Uterus (tissue), 4 donors: ENCODE results near the gene UBL3. TPM values are rescaled to one million over a fixed set of nuclear protein-coding genes. Genes with fewer than 3 reads are reported as not detected.
A peak's percentile ranks its signal among the peaks of the same experiment; 100 is the strongest.

Experiments
- DNase-seq, 2 donors: peaks; one replicate each; pipeline ENCODE4 v3.0.0-alpha.2; 2019 to 2020
- H3K27ac ChIP-seq, 2 donors: fragments of 200-600 bp; sonication (generic); 1 replicate in 1 of 2; 2 replicates in 1 of 2; pipeline ENCODE4 v1.5.1; 2016 to 2018
- H3K27me3 ChIP-seq, 2 donors: fragments of 200-600 bp; sonication (generic); one replicate each; pipeline ENCODE4 v1.5.1; 2018 to 2019; ENCODE audit warnings: control low read depth in 1 of 2
- H3K36me3 ChIP-seq, 2 donors: fragments of 200-600 bp; sonication (generic); one replicate each; pipeline ENCODE4 v1.5.1; 2019; ENCODE audit warnings: control low read depth in 1 of 2
- H3K4me1 ChIP-seq, 2 donors: fragments of 200-600 bp; sonication (generic); one replicate each; pipeline ENCODE4 v1.5.1; 2018 to 2019; ENCODE audit warnings: control low read depth in 1 of 2
- H3K4me3 ChIP-seq, 2 donors: fragments of 200-600 bp; sonication (generic); 1 replicate in 1 of 2; 2 replicates in 1 of 2; pipeline ENCODE4 v1.5.1; 2018 to 2019; ENCODE audit warnings: mild to moderate bottlenecking in 1 of 2
- H3K9me3 ChIP-seq, 2 donors: fragments of 200-600 bp; sonication (generic); one replicate each; pipeline ENCODE4 v1.5.1; 2019; ENCODE audit warnings: control low read depth in 1 of 2
- POLR2A ChIP-seq, 2 donors: fragments of 450-650 bp; IDR thresholded peaks; one replicate each; pipeline ENCODE4 v1.6.1; 2016; ENCODE audit warnings: antibody characterized with exemption in 2 of 2, mild to moderate bottlenecking in 1 of 2, moderate library complexity in 1 of 2
- intact Hi-C: fragments of 100-400 bp; cut with DNase I; formaldehyde crosslinking; loops from one replicate; pipeline ENCODE4 v1.15.1; 2023; ENCODE audit warnings: low total_unique reads
- total RNA-seq, 4 donors: library from RNA; depleted of rRNA in 3 of 4; stranded (reverse); fragments of >200 nt in 3 of 4; gene quantifications; one replicate each; pipeline versions ENCODE4 v1.1.0 to v1.2.4, GENCODE V29; 2014 to 2023
- TF ChIP-seq, protein P1 (sequence below), 4 experiments: fragments of 200-600 bp in 2 of 4; fragments of 450-650 bp in 2 of 4; sonication (generic) in 2 of 4; IDR thresholded peaks; one replicate each; pipeline ENCODE4 v1.5.1; 2016 to 2019; ENCODE audit warnings: antibody characterized with exemption in 4 of 4, mild to moderate bottlenecking in 2 of 4, moderate library complexity in 1 of 4
- donor health status: DM: yes; HTN: yes; CAD: no.

The UBL3 gene
- total RNA-seq, 4 donors from 2014 or later, result 30.2 to 59.7 (median 56.8) TPM

DNA sequence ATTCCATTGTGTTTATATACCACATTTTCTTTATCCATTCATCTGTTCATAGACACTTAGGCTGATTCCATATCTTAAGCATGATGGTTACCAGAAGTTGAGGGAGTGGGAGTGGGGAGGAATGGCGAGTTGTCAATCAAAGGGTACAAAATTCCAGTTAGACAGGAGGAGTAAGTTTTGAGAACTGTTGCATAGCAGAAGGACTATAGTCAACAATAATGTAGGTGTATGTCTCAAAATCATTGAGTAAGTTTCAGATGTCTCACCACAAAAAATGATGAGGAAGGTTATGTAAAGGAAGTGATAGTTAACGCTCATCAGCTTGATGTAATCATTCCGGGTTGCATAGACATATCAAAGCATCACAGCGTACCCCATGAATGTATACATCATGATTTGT lies 4.6 kb upstream of the UBL3 start:
- Histone ChIP-seq H3K27ac (no peak overlapping the region), H3K27me3 (no peaks in the 10 kb centered on the region), H3K4me3 (no peak overlapping the region), H3K36me3 (no peaks in the 10 kb centered on the region), H3K9me3 (no peaks in the 10 kb centered on the region), H3K4me1 (no peaks in the 10 kb centered on the region)
- DNase-seq, result no peak
- intact Hi-C loops, result no loop called here
- TF ChIP-seq POLR2A (IDR thresholded peaks at IDR 0.05), result no peak
- TF ChIP-seq, protein P1, sequence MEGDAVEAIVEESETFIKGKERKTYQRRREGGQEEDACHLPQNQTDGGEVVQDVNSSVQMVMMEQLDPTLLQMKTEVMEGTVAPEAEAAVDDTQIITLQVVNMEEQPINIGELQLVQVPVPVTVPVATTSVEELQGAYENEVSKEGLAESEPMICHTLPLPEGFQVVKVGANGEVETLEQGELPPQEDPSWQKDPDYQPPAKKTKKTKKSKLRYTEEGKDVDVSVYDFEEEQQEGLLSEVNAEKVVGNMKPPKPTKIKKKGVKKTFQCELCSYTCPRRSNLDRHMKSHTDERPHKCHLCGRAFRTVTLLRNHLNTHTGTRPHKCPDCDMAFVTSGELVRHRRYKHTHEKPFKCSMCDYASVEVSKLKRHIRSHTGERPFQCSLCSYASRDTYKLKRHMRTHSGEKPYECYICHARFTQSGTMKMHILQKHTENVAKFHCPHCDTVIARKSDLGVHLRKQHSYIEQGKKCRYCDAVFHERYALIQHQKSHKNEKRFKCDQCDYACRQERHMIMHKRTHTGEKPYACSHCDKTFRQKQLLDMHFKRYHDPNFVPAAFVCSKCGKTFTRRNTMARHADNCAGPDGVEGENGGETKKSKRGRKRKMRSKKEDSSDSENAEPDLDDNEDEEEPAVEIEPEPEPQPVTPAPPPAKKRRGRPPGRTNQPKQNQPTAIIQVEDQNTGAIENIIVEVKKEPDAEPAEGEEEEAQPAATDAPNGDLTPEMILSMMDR (IDR thresholded peaks at IDR 0.05), result no peak

DNA sequence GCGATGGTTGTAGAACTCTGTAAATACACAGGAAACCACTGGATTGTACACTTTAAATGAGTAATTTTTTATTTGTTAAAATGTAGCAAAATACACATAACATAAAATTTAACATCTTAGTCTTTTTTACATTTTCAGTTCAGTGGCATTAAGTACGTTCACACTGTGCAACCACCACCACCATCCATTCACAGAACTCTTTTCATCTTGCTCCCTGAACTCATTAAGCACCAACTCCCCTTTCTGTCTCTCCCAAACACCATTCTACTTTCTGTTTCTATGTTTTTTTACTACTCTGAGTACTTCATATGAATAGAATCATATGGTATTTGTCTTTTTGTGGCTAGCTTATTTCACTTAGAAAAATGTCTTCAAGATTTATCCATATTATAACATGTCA lies 2.7 kb upstream of the UBL3 start:
- H3K4me1 ChIP-seq, result no peaks in the 10 kb centered on the region
- TF ChIP-seq POLR2A (IDR thresholded peaks at IDR 0.05), result no peak
- TF ChIP-seq, protein P1 (IDR thresholded peaks at IDR 0.05), result no peak
- no peak for DNase-seq
- H3K9me3 ChIP-seq, result no peaks in the 10 kb centered on the region
- H3K36me3 ChIP-seq, result no peaks in the 10 kb centered on the region
- no peak overlapping the region for H3K4me3 ChIP-seq
- H3K27me3 ChIP-seq, result no peaks in the 10 kb centered on the region
- intact Hi-C loops, result no loop called here
- H3K27ac ChIP-seq, result peak overlapping the region; percentile 55 to 59

GRCh38 chr13:29852472-29853054 lies 2.1 kb upstream of the UBL3 start:
- intact Hi-C loops, result no loop called here
- Histone ChIP-seq H3K4me3 (no peak overlapping the region), H3K36me3 (no peaks in the 10 kb centered on the region), H3K9me3 (no peaks in the 10 kb centered on the region), H3K4me1 (no peaks in the 10 kb centered on the region), H3K27ac (peak overlapping the region; percentile 55 to 59), H3K27me3 (no peaks in the 10 kb centered on the region)
- TF ChIP-seq POLR2A (IDR thresholded peaks at IDR 0.05), result no peak
- TF ChIP-seq, protein P1 (IDR thresholded peaks at IDR 0.05), result no peak
- no peak for DNase-seq

- Histone ChIP-seq H3K27ac (peak overlapping the region; percentile 99), H3K36me3 (no peaks in the 10 kb centered on the region), H3K9me3 (no peaks in the 10 kb centered on the region), H3K4me1 (peaks cover 0 to 5% of the 10 kb centered on the region in 2 donors), H3K27me3 (no peaks in the 10 kb centered on the region), H3K4me3 (peak overlapping the region; percentile 69 to 72)
- intact Hi-C loops, result loop anchor here (5.0 kb wide), 1 partner anchor 263 kb away; no protein-coding TSS in a partner anchor
- peak; percentile 58 to 63 for DNase-seq
- TF ChIP-seq POLR2A (IDR thresholded peaks at IDR 0.05), result no peak
- TF ChIP-seq, protein P1 (IDR thresholded peaks at IDR 0.05), result no peak
Observed at GRCh38 chr13:29849731-29850212, 645 bp downstream of the UBL3 start.

GRCh38 chr13:29849071-29849631 lies 1.3 kb downstream of the UBL3 start:
- H3K36me3 ChIP-seq, result no peaks in the 10 kb centered on the region
- H3K4me3 ChIP-seq, result peak overlapping the region; percentile 69 to 72
- peaks cover 0 to 9% of the 10 kb centered on the region in 2 donors for H3K4me1 ChIP-seq
- H3K27ac ChIP-seq, result peak overlapping the region; percentile 99
- intact Hi-C loops, result loop anchor here (5.0 kb wide), 1 partner anchor 263 kb away; no protein-coding TSS in a partner anchor
- DNase-seq, result no peak
- peak in 1 of 2 donors; percentile 8 for TF ChIP-seq POLR2A (IDR thresholded peaks at IDR 0.05)
- TF ChIP-seq, protein P1 (IDR thresholded peaks at IDR 0.05), result no peak
- H3K9me3 ChIP-seq, result no peaks in the 10 kb centered on the region
- H3K27me3 ChIP-seq, result no peaks in the 10 kb centered on the region
